Activated naive CD4-positive, alpha-beta T cell treated with anti-CD3 and anti-CD28 coated beads, Interleukin-2, amount 10 ng/mL, durations not matched to agents 7 days and 5 days (primary cell): ENCODE measurements around the gene ATM.

Experiments
- CTCF ChIA-PET: fragments of 350-600 bp; sonication (Branson Sonifier 250); formaldehyde crosslinking; loops from one replicate; lab custom pipeline; 2021; ENCODE audit warnings: antibody characterized with exemption; lab: Charles Lee
- DNase-seq: peaks from one replicate; pipeline ENCODE4 v3.0.0-alpha.2; 2020
- H3K27ac Mint-ChIP-seq: one replicate; pipeline ENCODE4 v1.8.0; 2021; ENCODE audit warnings: mild to moderate bottlenecking, moderate library complexity, mixed read lengths
- H3K27me3 Mint-ChIP-seq: one replicate; pipeline ENCODE4 v1.8.0; 2021; ENCODE audit warnings: mild to moderate bottlenecking, mixed read lengths
- H3K36me3 Mint-ChIP-seq: one replicate; pipeline ENCODE4 v1.8.0; 2021; ENCODE audit warnings: mixed read lengths
- H3K4me1 Mint-ChIP-seq: one replicate; pipeline ENCODE4 v1.8.0; 2021; ENCODE audit warnings: mixed read lengths
- H3K4me3 Mint-ChIP-seq: one replicate; pipeline ENCODE4 v1.8.0; 2021; ENCODE audit warnings: mild to moderate bottlenecking, moderate library complexity, mixed read lengths
- H3K9me3 Mint-ChIP-seq: one replicate; pipeline ENCODE4 v1.8.0; 2021; ENCODE audit warnings: mixed read lengths

Gene ATM

GRCh38 chr11:108210441-108210840 is 12.4 kb upstream of the ATM start:
- H3K27ac Mint-ChIP-seq = peak overlapping the region; percentile 73
- H3K9me3 Mint-ChIP-seq = peaks cover 20% of the 10 kb centered on the region
- H3K27me3 Mint-ChIP-seq = no peaks in the 10 kb centered on the region
- no peak overlapping the region for H3K4me3 Mint-ChIP-seq
- DNase-seq = no peak
- H3K4me1 Mint-ChIP-seq = peaks cover 23% of the 10 kb centered on the region
- peaks cover 87% of the 10 kb centered on the region for H3K36me3 Mint-ChIP-seq
- CTCF ChIA-PET = no interaction called here

GRCh38 chr11:108213784-108214183 is 9.1 kb upstream of the ATM start:
- Mint-ChIP-seq H3K4me1 (peaks cover 50% of the 10 kb centered on the region), H3K9me3 (peaks cover 4% of the 10 kb centered on the region), H3K36me3 (peaks cover 77% of the 10 kb centered on the region), H3K27ac (no peak overlapping the region), H3K4me3 (no peak overlapping the region), H3K27me3 (no peaks in the 10 kb centered on the region)
- no peak for DNase-seq
- CTCF ChIA-PET = no interaction called here

DNA sequence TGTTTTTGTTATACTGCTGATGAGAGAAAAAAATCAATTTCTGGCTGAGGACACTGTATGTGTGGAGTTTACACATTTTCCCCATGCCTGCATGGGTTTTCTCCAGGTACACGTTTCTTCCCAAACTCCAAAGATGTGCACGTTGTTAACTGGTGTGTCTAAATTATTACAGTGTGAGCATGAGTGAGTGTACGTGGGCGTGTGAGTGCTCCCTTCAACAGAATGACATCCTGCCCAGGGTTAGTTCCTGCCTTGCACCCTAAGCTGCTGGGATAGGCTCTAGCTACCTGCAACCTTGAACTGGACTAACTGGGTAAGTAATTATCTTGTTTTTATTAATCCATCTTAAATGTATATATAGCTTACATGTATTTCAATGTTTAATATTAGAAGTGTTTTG is 5.9 kb upstream of the ATM start:
- Mint-ChIP-seq H3K27ac (no peak overlapping the region), H3K4me1 (peaks cover 64% of the 10 kb centered on the region), H3K9me3 (no peaks in the 10 kb centered on the region), H3K4me3 (no peak overlapping the region), H3K36me3 (peaks cover 71% of the 10 kb centered on the region), H3K27me3 (no peaks in the 10 kb centered on the region)
- CTCF ChIA-PET = no interaction called here
- DNase-seq = no peak

DNA sequence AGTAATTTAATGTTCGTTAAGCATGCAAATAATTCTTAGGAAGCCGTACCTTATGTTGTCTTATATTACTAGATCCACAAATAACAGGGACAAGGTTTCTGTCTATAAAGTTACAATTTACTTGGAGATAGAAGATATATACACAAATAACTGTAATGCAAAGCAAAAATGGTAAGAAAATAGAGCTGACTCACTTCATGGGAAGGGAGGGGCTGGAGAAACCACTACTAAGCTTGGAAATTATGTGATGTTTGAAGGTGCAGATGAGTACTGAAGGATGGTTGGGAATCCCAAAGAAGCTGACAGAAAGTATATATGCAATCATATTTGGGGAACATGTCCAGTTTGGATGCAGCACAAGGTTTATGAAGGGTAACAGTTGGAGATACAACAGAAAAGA is 4.4 kb upstream of the ATM start:
- DNase-seq = no peak
- CTCF ChIA-PET = interaction anchor here (1.0 kb wide), 1 partner anchor 11 kb away, joined by 4 read pairs; no protein-coding TSS in a partner anchor
- Mint-ChIP-seq H3K36me3 (peaks cover 59% of the 10 kb centered on the region), H3K4me3 (peak overlapping the region; percentile 6), H3K27ac (peak overlapping the region; percentile 39), H3K4me1 (peaks cover 59% of the 10 kb centered on the region), H3K9me3 (no peaks in the 10 kb centered on the region), H3K27me3 (no peaks in the 10 kb centered on the region)

DNA sequence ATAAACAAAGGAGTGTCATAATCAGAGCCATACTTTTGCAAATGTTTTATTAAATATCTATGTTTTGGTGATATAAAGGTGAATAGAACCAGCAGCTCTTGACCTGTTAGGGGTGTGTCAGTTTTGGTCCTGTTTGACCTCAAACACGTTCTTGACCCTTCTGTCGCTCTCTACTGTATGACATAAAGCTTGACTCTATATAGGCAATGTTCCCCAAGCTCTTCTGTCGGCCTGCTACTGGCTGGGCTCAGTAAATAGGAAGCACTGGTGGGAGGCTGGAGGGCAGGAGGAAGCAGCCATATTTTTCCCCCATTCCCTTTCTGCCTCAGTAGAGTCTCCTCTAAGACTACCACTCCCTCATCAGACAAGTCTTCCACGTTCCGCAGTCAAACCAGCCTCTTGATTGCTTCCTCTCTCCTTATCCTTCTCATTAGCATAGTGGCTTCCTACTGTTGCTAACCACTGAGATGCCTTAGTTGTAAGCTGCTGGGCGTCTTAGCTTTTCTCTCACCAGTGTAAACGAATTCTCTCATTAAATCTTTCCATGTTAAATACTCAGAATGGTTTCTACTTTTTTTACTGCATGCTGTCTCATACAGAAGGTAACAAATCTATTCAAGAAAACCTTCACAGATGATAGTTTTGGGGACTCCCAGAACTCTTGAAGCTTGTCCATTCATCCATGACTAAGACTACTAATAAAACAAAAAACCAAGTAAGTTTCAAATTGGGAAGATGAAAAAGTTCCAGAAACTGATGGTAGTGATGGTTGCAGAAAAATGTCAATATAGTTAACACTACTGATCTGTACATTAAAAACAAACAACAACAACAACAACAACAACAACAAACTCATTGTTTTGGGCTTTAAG is 3.7 kb upstream of the ATM start:
- Mint-ChIP-seq H3K4me1 (peaks cover 57% of the 10 kb centered on the region), H3K27ac (peak overlapping the region; percentile 2), H3K4me3 (peak overlapping the region; percentile 61), H3K27me3 (no peaks in the 10 kb centered on the region), H3K36me3 (peaks cover 52% of the 10 kb centered on the region), H3K9me3 (no peaks in the 10 kb centered on the region)
- no peak for DNase-seq
- CTCF ChIA-PET = interaction anchor here (1.0 kb wide), 1 partner anchor 12 kb away, joined by 4 read pairs; no protein-coding TSS in a partner anchor

- H3K36me3 Mint-ChIP-seq = peaks cover 51% of the 10 kb centered on the region
- H3K4me1 Mint-ChIP-seq = peaks cover 46% of the 10 kb centered on the region
- no peaks in the 10 kb centered on the region for H3K9me3 Mint-ChIP-seq
- DNase-seq = no peak
- CTCF ChIA-PET = interaction anchor here (0.9 to 3.3 kb wide), 3 partner anchors 14 to 103 kb away, joined by 3 to 20 read pairs (median 4); no protein-coding TSS in a partner anchor
- no peak overlapping the region for H3K27ac Mint-ChIP-seq
- no peaks in the 10 kb centered on the region for H3K27me3 Mint-ChIP-seq
- no peak overlapping the region for H3K4me3 Mint-ChIP-seq
Observed at GRCh38 chr11:108220721-108221336, 2.0 kb upstream of the ATM start.

- CTCF ChIA-PET = interaction anchor here (0.9 to 3.3 kb wide), 2 partner anchors 15 to 104 kb away, joined by 4 to 20 read pairs; no protein-coding TSS in a partner anchor
- H3K4me1 Mint-ChIP-seq = peaks cover 45% of the 10 kb centered on the region
- H3K27ac Mint-ChIP-seq = no peak overlapping the region
- no peaks in the 10 kb centered on the region for H3K27me3 Mint-ChIP-seq
- H3K36me3 Mint-ChIP-seq = peaks cover 50% of the 10 kb centered on the region
- H3K9me3 Mint-ChIP-seq = no peaks in the 10 kb centered on the region
- no peak for DNase-seq
- no peak overlapping the region for H3K4me3 Mint-ChIP-seq
Observed at GRCh38 chr11:108221371-108221770, 1.5 kb upstream of the ATM start.

DNA sequence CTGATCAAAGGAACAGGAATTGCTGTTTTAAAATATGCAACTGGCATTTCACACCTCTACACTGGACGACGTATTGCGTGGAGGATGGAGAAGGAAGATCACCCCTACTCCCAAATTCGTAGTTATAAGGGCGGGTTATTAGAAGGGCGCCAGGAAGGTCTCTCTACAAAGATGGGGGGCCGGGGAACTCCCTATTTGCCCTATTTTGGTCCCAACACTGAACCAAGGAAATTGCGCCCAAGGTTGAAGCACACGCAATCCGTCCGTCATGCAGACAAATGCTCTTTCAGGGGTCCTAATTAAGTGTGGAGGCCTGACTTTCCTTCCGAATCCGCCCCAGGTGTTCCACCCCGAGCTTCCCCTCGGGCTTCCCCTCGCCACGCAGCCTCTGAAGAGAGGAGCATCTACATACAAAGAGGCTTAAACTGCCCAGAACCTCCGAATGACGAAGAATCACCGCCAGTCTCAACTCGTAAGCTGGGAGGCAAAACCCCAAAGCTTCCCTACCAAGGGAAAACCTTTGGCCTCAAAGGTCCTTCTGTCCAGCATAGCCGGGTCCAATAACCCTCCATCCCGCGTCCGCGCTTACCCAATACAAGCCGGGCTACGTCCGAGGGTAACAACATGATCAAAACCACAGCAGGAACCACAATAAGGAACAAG is 825 bp upstream of the ATM start:
- CTCF ChIA-PET = interaction anchor here (0.8 to 3.3 kb wide), 5 partner anchors 15 to 316 kb away, joined by 3 to 20 read pairs (median 5); no protein-coding TSS in a partner anchor
- DNase-seq = no peak
- Mint-ChIP-seq H3K36me3 (peaks cover 51% of the 10 kb centered on the region), H3K4me3 (no peak overlapping the region), H3K27ac (no peak overlapping the region), H3K4me1 (peaks cover 46% of the 10 kb centered on the region), H3K9me3 (no peaks in the 10 kb centered on the region), H3K27me3 (no peaks in the 10 kb centered on the region)

GRCh38 chr11:108223348-108224149 is 682 bp downstream of the ATM start:
- Mint-ChIP-seq H3K4me1 (peaks cover 42% of the 10 kb centered on the region), H3K27ac (no peak overlapping the region), H3K9me3 (no peaks in the 10 kb centered on the region), H3K27me3 (no peaks in the 10 kb centered on the region), H3K36me3 (peaks cover 49% of the 10 kb centered on the region), H3K4me3 (no peak overlapping the region)
- DNase-seq = peak; percentile 55
- CTCF ChIA-PET = interaction anchor here (0.7 to 3.3 kb wide), 10 partner anchors 13 to 425 kb away, joined by 3 to 20 read pairs (median 4); no protein-coding TSS in a partner anchor

DNA sequence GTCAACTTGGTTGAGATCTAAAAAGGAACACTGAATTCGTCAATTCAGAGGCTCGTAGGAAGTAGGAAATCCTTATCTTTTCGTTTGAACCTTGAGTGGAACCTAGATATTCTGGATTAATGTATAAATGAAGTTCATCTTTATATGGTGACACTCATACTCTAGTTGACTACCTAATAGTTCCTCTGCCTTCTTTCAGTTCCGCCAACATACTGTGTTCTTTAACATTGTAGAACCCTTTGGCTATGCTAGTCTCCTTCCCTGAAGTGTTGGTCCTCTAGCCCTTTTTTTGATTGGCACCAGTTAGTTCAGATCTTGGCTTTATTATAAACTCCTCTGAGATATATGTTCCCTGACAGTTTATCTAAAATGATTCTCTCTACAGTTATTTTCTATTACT is 1.5 kb downstream of the ATM start:
- H3K27ac Mint-ChIP-seq = no peak overlapping the region
- CTCF ChIA-PET = interaction anchor here (0.7 to 3.3 kb wide), 7 partner anchors 12 to 423 kb away, joined by 4 to 20 read pairs (median 4); no protein-coding TSS in a partner anchor
- no peaks in the 10 kb centered on the region for H3K9me3 Mint-ChIP-seq
- peaks cover 48% of the 10 kb centered on the region for H3K36me3 Mint-ChIP-seq
- no peak overlapping the region for H3K4me3 Mint-ChIP-seq
- DNase-seq = no peak
- H3K27me3 Mint-ChIP-seq = no peaks in the 10 kb centered on the region
- peaks cover 41% of the 10 kb centered on the region for H3K4me1 Mint-ChIP-seq

DNA sequence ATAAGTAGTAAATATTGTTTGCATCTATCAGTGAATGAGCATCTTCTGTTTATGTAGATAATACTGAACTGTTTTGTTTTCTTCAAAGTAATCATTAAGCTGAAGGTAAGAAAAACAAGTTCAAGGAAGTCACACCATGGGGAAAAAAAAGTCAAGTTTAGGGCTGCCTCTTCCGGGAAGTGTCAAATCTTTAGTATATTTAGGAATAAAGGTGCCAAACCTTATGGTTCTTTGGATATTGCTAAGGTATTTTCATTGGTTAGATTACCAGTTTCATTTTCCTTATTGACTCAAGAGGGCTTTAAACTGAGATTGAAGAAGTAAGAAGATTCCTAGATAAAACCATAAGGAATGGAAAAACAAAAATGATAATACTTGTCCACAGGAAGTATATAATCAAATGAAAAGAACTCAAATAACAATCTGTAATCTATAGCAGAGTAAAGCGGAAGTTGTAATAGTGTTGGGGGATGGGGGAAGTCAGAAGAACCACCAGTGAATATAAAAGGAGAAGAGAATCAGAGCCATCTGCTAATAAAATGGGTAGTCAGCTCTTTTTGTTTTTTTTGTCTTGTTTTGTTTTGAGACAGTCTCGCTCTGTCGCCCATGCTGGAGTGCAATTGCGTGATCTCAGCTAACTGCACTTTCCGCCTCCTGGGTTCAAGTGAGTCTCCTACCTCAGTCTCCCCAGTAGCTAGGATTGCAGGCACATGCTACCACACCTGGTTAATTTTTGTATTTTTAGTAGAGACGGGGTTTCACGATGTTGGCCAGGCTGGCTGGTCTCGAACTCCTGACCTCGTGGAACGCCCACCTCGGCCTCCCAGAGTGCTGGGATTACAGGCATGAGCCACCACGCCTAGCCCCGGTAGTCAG is 2.3 kb downstream of the ATM start:
- no peaks in the 10 kb centered on the region for H3K27me3 Mint-ChIP-seq
- no peaks in the 10 kb centered on the region for H3K9me3 Mint-ChIP-seq
- CTCF ChIA-PET = interaction anchor here (1.1 to 2.0 kb wide), 3 partner anchors 12 to 16 kb away, joined by 4 to 11 read pairs (median 4); no protein-coding TSS in a partner anchor
- DNase-seq = peak; percentile 56
- no peak overlapping the region for H3K27ac Mint-ChIP-seq
- peaks cover 51% of the 10 kb centered on the region for H3K36me3 Mint-ChIP-seq
- no peak overlapping the region for H3K4me3 Mint-ChIP-seq
- H3K4me1 Mint-ChIP-seq = peaks cover 41% of the 10 kb centered on the region

DNA sequence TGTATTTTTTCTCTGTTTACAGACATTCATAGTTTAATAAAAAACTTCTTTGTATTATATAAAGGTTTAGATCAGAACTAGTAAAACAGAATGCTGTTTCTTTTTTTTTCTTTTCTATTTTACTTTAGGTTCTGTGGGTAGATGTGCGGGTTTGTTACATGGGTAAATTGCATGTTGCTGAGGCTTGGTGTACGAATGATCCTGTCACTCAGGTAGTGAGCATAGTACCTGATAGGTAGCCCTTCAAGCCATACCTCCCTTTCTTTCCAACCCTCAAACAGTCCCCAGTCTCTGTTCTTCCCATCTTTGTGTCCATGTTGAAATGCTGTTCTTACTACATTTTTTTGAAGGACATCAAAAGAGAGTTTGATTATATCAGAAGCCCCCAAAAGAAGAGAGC is 3.2 kb downstream of the ATM start:
- no peak overlapping the region for H3K4me3 Mint-ChIP-seq
- CTCF ChIA-PET = interaction anchor here (1.2 to 2.0 kb wide), 2 partner anchors 11 to 16 kb away, joined by 3 to 11 read pairs; no protein-coding TSS in a partner anchor

More for the DNA sequence above, 3.2 kb downstream of the ATM start:
- Mint-ChIP-seq H3K27me3 (no peaks in the 10 kb centered on the region), H3K4me1 (peaks cover 42% of the 10 kb centered on the region), H3K36me3 (peaks cover 51% of the 10 kb centered on the region), H3K27ac (no peak overlapping the region), H3K9me3 (no peaks in the 10 kb centered on the region)
- no peak for DNase-seq
